Measurements from ENCODE around the gene ARHGEF28.

DNA sequence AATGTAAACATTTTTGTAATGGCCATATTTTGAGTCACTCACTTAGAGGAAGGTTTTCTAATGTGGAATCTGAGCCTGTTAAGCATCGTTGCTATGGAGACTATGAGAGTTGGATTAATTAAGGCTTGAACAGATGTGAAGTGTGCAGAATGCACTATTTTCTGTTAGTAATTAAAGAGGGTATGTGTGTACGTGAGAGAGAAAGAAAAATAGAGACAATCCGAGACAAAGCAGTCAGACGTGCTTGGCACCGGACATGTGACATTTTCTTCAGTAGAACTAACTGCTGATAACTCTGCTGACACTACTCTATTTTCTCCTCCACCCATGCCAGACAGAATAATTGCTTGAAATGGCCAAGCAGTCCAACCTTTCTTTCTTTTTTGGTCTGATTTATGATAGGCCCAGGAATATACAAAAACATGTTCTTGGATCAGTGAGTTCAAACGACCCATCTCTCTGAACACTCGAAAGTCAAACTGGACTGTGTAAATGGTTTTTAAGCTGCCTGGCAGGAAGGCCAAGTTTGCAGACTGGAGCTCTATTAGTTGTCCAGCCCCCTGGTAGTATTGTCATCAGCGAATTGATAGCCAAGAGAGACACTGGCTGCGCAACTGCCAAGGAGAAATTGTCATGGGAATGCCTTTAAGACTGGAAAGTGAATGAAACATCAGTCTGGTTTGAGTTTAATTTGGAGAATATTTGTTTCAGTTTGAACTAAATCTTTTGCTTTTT is 322.1 kb downstream of the ARHGEF28 start:
- TF ChIP-seq RARB (CRISPR knock-in tag; IDR thresholded peaks at IDR 0.05) (no peak), BACH2 (CRISPR knock-in tag; IDR thresholded peaks at IDR 0.05; ENCODE audit: borderline replicate concordance) (no peak), PATZ1 (CRISPR knock-in tag; IDR thresholded peaks at IDR 0.05; ENCODE audit: borderline replicate concordance) (no peak), CREB5 (CRISPR knock-in tag; IDR thresholded peaks at IDR 0.05; ENCODE audit: low read depth) (no peak), ZNF565 (CRISPR knock-in tag; conservative IDR thresholded peaks at IDR 0.05; ENCODE audit: low read depth) (no peak), OSR1 (CRISPR knock-in tag; IDR thresholded peaks at IDR 0.05) (no peak), SNAI2 (CRISPR knock-in tag; IDR thresholded peaks at IDR 0.05) (no peak), CSRNP3 (CRISPR knock-in tag; IDR thresholded peaks at IDR 0.05) (no peak), ZFP3 (CRISPR knock-in tag; IDR thresholded peaks at IDR 0.05) (no peak), ZNF8 (CRISPR knock-in tag; IDR thresholded peaks at IDR 0.05) (no peak), PPARA (CRISPR knock-in tag; IDR thresholded peaks at IDR 0.05; ENCODE audit: borderline replicate concordance) (no peak)
